Measurements from ENCODE around the gene COL24A1.
"Not testable (repeated sequence)": the region's sequence is repeated elsewhere in the genome, so short reads cannot be mapped to it uniquely, and the experiment has no call there.

COL24A1 gene

DNA sequence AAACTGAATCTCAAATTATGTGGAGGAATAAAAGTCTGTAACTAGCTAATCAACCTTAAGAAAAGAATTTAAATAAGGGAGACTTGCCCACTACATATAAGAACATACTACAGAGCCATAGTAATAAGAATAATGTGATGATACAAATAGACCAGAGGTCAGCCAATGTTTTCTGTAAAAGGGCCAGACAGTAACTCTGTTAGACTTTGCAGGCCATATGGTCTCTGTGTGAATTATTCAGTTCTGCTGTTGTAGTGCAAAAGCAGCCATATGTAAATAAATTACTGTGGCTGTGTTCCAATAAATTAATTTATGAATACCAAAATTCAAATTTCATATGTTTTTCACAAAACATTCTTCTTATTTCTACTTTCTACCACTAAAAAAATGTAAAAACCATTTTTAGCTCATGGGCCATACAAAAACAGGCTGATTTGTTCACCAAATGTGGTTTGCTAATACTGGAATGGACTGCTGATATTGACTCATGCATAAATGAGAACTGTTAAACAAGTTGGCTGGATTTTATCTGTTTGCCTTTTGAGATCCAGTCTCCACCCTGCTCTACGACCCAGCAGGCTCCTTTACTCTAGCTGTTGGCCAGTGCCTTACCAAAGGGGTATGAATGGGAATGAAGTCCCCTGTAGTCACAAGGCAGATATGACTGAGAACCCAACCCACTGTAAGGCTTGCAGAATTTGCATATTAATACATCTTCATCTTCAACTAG lies 350.2 kb downstream of the COL24A1 start:
- no peaks in the 10 kb centered on the region for H3K36me3 Mint-ChIP-seq
- H3K27me3 Mint-ChIP-seq = no peaks in the 10 kb centered on the region
- no peaks in the 10 kb centered on the region for H3K4me1 Mint-ChIP-seq
- H3K4me3 Mint-ChIP-seq = no peak overlapping the region
- no peaks in the 10 kb centered on the region for H3K9me3 Mint-ChIP-seq
- no peak overlapping the region for H3K27ac Mint-ChIP-seq

DNA sequence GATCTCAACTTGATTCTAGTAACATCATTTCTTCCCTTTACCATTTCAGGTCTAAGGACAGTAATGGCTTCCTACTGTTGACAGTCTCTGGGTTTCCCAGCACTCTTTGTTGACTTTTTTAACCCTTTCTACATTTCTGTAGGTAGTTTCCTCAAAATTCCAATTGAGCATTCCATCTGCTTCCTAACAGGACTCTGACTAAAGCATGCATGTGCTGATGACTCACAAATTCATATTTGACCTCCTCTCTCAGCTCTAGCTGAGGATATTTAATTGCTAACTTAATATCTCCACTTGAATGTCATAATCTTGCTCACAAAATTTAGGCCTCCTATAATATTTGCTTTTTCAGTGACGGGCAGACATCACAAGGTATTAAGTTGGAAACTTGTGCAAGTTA lies 355.1 kb downstream of the COL24A1 start:
- Mint-ChIP-seq H3K27ac (no peak overlapping the region), H3K4me1 (no peaks in the 10 kb centered on the region), H3K27me3 (peaks cover 4% of the 10 kb centered on the region), H3K9me3 (no peaks in the 10 kb centered on the region), H3K4me3 (no peak overlapping the region), H3K36me3 (no peaks in the 10 kb centered on the region)

DNA sequence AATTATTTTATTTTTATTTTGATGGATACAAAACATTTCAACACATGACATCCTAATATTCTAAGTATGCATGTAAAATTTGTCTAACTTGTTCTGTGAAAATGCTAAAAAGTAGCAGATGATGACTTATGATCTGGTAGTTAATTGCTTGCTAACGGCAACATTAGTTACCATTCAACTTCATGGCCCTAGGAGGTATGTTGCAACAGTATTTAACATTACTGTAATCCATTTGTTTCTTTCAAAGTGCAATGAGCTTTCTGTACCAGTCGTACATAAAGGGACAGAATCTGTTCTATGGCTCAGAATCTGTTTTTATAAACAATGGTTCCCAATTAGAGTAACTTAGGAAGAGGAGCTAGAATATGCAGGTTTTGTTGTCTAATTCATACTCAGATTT lies 356.8 kb downstream of the COL24A1 start:
- Mint-ChIP-seq H3K27ac (no peak overlapping the region), H3K9me3 (no peaks in the 10 kb centered on the region), H3K27me3 (peaks cover 5% of the 10 kb centered on the region), H3K36me3 (no peaks in the 10 kb centered on the region), H3K4me3 (no peak overlapping the region), H3K4me1 (no peaks in the 10 kb centered on the region)

DNA sequence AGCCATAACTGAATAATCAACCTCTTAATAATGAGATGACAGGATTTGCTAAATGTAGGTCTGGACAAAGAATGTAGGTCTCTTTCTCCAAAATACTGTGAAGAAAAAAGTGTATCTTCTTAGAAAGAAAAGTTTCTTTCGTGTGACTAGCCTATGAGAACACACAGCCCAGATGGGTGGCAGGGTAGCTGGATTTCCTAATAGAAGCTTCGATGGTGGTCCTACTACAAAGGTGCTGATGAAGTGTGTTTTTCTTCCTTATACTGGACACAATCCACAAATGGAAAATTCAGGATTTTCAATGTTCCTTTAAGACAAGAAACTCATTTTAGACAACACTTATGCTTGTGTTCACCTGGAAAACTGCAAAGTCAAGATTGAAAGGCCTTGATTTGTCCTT lies 358.2 kb downstream of the COL24A1 start:
- Mint-ChIP-seq H3K27ac (no peak overlapping the region), H3K27me3 (peaks cover 5% of the 10 kb centered on the region)

DNA sequence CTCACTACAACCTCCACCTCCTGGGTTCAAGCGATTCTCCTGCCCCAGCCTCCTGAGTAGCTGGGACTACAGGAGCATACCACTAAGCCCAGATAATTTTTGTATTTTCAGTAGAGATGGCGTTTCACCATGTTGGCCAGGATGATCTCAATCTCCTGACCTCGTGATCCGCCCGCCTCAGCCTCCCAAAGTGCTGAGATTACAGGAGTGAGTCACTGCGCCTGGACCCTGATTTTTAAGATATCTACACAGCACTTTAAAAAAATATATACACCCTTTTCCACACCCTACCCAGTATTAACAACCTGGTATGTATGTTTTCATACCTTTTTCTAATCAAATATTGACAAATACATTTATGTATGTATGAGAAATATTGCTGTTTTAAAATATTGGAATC lies 379.6 kb downstream of the COL24A1 start:
- H3K4me3 Mint-ChIP-seq, H3K4me1 Mint-ChIP-seq, H3K9me3 Mint-ChIP-seq, H3K27me3 Mint-ChIP-seq, H3K36me3 Mint-ChIP-seq, H3K27ac Mint-ChIP-seq: not testable (repeated sequence)

More for the DNA sequence above, 358.2 kb downstream of the COL24A1 start:
- Mint-ChIP-seq H3K4me1 (no peaks in the 10 kb centered on the region), H3K9me3 (no peaks in the 10 kb centered on the region), H3K36me3 (no peaks in the 10 kb centered on the region), H3K4me3 (no peak overlapping the region)

DNA sequence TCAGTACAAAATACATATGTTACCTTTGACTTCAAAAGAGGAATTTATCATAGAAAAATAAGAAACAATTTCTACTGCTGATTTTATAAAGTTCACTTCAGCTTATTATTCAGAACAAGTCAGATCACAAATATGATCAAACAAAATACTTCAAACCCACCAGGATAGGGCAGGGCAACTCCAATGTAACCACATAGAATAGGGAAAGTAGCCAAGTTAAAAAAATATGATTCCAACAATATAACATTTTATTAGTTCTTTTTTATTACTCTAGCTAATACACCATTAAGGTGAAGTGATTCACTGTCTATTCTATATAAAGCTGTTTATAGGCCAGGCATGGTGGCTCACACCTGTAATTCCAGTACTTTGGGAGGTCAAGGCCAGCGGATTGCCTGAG lies 393.8 kb downstream of the COL24A1 start:
- no peaks in the 10 kb centered on the region for H3K9me3 Mint-ChIP-seq
- H3K27me3 Mint-ChIP-seq = no peaks in the 10 kb centered on the region
- H3K4me3 Mint-ChIP-seq = no peak overlapping the region
- H3K4me1 Mint-ChIP-seq = no peaks in the 10 kb centered on the region
- no peak overlapping the region for H3K27ac Mint-ChIP-seq
- H3K36me3 Mint-ChIP-seq = no peaks in the 10 kb centered on the region

- Mint-ChIP-seq H3K4me1 (no peaks in the 10 kb centered on the region), H3K4me3 (no peak overlapping the region), H3K27ac (no peak overlapping the region), H3K36me3 (no peaks in the 10 kb centered on the region), H3K9me3 (peaks cover 5% of the 10 kb centered on the region), H3K27me3 (no peaks in the 10 kb centered on the region)
Measured at GRCh38 chr1:85756864-85757263, 399.7 kb downstream of the COL24A1 start.

DNA sequence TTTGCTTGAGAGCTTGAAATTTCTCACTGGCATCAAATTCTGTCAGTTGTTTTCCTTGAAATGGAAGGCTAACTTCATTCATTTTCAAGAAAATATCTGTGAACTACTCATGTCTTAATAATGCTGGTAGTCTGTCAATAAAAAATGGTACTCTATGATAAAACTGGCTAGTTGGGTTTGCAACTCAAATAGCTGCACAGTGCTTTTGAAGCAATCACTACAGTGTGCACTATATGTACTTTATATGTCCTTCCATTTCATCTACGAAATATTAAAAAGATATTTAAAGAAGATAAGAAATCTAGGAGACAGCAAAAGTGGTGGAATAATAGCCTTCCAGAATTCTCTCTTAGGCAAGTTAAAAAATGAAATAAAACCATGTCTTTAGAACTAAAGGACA lies 408.5 kb downstream of the COL24A1 start:
- Mint-ChIP-seq H3K9me3 (no peaks in the 10 kb centered on the region), H3K27ac (no peak overlapping the region), H3K36me3 (no peaks in the 10 kb centered on the region), H3K4me1 (no peaks in the 10 kb centered on the region), H3K27me3 (peaks cover 4% of the 10 kb centered on the region), H3K4me3 (no peak overlapping the region)

DNA sequence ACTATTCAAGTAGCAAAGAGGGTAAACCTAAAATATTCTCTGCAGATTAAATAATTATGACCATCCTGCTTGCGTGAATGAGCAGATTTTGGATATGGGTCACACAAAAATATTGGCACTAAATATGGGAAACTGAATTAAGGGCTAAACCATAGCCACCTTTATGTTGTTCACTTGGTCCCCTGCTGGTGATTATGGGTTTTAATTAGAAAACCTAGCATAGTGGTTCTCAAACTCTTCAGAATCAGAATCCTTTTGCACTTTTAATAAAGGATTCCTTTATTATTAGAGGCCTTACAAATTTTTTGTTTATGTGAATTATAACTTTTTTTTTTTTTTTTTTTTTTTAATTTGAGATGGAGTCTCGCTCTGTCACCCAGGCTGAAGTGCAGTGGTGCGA lies 409.8 kb downstream of the COL24A1 start:
- Mint-ChIP-seq H3K27me3 (peaks cover 6% of the 10 kb centered on the region), H3K4me3 (no peak overlapping the region), H3K27ac (no peak overlapping the region), H3K9me3 (no peaks in the 10 kb centered on the region), H3K36me3 (no peaks in the 10 kb centered on the region), H3K4me1 (no peaks in the 10 kb centered on the region)

DNA sequence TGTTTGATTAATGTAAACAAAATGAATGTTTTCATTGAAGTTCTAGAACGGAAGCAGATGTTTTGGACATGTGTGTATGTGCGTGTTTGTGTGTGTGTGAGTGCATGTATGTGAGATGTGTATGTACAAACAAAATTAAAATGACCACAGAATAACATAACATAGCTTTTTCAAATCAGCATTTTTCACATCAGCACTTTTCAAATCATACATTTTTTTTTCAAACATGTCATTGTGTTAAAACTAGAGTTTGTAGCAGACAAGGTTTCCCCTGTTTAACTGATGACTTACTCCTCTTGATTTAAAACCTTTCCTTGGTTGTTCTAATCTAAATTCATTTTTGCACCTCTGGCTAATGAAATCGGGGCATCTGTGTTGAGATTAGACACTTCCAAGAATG lies 412.8 kb downstream of the COL24A1 start:
- H3K9me3 Mint-ChIP-seq = no peaks in the 10 kb centered on the region
- no peak overlapping the region for H3K4me3 Mint-ChIP-seq
- no peaks in the 10 kb centered on the region for H3K4me1 Mint-ChIP-seq
- peaks cover 6% of the 10 kb centered on the region for H3K27me3 Mint-ChIP-seq
- H3K27ac Mint-ChIP-seq = no peak overlapping the region
- no peaks in the 10 kb centered on the region for H3K36me3 Mint-ChIP-seq

GRCh38 chr1:85734931-85735330 lies 421.6 kb downstream of the COL24A1 start:
- H3K27ac Mint-ChIP-seq = no peak overlapping the region
- H3K4me3 Mint-ChIP-seq = no peak overlapping the region
- peaks cover 5% of the 10 kb centered on the region for H3K27me3 Mint-ChIP-seq
- H3K9me3 Mint-ChIP-seq = no peaks in the 10 kb centered on the region
- no peaks in the 10 kb centered on the region for H3K4me1 Mint-ChIP-seq
- H3K36me3 Mint-ChIP-seq = no peaks in the 10 kb centered on the region

- no peak overlapping the region for H3K27ac Mint-ChIP-seq
- H3K4me3 Mint-ChIP-seq = no peak overlapping the region
- peaks cover 6% of the 10 kb centered on the region for H3K9me3 Mint-ChIP-seq
- peaks cover 7% of the 10 kb centered on the region for H3K36me3 Mint-ChIP-seq
- peaks cover 12% of the 10 kb centered on the region for H3K27me3 Mint-ChIP-seq
- H3K4me1 Mint-ChIP-seq = no peaks in the 10 kb centered on the region
Measured at GRCh38 chr1:85718678-85719340, 437.8 kb downstream of the COL24A1 start.

DNA sequence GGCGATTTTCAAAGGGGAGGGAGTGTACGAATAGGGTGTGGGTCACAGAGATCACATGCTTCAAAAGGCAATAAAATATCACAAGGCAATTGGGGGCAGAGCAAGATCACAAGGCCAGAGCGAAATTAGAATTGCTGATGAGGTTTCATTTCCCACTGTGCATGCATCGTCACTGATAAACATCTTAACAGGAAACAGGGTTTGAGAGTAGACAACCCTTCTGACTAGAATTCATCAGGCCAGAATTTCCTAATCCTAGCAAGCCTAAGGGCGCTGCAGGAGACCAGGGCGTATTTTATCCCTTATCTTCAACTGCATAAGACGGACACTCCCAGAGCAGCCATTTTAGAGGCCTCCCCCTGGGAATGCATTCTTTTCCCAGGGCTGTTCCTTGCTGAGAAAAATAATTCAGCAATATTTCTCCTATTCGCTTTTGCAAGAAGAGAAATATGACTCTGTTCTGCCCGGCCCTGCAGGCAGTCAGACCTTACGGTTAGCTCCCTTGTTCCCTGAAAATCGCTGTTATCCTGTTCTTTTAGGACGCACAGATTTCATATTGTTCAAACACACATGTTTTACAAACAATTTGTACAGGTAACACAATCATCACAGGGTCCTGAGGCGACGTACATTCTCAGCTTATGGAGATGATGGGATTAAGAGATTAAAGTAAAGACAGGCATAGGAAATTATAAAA lies 442.0 kb downstream of the COL24A1 start:
- not testable (repeated sequence) for H3K4me3 Mint-ChIP-seq, H3K27me3 Mint-ChIP-seq, H3K36me3 Mint-ChIP-seq, H3K27ac Mint-ChIP-seq, H3K4me1 Mint-ChIP-seq, H3K9me3 Mint-ChIP-seq

DNA sequence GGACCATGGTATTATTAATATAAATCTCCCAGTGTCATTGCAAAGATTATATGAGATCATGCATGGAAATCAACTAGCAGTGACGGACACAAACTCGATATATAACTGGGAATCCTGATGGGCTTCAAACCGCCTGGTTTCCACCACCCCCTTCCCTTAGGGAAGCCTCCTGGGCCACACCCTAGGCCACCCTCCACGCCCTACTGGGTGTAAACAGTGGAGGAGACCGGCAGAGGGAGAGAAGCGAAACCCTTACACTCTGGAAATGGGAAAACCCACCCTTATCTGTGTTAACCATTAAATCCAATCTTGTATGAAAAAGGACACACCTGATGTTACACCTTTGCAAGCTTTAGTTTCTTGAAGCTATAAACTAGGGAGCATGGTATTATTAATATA lies 447.7 kb downstream of the COL24A1 start:
- H3K27me3 Mint-ChIP-seq = peaks cover under 1% of the 10 kb centered on the region
- no peak overlapping the region for H3K27ac Mint-ChIP-seq
- peaks cover 13% of the 10 kb centered on the region for H3K36me3 Mint-ChIP-seq
- H3K9me3 Mint-ChIP-seq = no peaks in the 10 kb centered on the region
- no peak overlapping the region for H3K4me3 Mint-ChIP-seq
- peaks cover 25% of the 10 kb centered on the region for H3K4me1 Mint-ChIP-seq

DNA sequence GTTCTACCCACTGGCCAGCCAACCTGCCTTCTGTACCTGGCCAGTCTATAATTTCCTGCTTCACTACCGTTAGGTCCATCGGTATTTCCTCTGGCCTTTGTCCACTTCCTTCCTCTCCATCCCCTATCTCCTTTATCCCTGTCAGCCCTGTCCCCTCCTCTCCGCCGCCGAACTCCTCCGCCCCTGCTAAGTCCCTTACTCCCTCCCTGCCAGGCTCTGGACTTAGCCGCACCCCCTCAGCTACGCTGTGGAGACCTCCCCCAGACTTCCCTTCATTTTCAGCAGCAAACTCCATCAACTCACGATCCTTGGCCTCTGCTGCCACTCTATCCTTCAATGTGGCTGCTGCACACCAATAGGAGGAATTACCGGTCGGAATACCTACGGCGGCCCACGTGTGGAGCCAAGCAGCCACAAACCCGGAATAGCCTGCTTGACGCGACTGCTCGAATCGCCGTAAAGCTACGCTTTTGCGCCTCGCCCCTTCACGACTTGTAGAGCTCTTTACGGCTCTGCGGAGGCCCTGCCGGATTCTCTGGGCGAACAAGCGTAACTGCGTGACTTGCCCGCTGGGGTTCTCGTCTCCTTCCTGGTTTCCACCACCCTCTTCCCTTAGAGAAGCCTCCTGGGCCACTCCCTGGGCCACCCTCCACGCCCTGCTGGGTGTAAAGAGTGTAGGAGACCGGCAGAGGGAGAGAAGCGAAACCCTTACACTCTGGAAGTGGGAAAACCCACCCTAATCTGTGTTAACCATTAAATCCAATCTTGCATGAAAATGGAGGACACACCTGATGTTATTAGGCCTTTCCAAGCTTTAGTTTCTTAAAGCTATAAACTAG lies 448.4 kb downstream of the COL24A1 start, which contains the start of gene ZNHIT6:
Gene ZNHIT6 (minus strand): TSS at position 444 of the 839 bp plus-strand sequence. CDS start 149 bp downstream, at position 295.
- H3K27me3 Mint-ChIP-seq = no peaks in the 10 kb centered on the region
- H3K36me3 Mint-ChIP-seq = peaks cover 17% of the 10 kb centered on the region
- H3K27ac Mint-ChIP-seq = no peak within 1 kb of the TSS
- H3K4me1 Mint-ChIP-seq = peaks cover 31% of the 10 kb centered on the region
- no peaks in the 10 kb centered on the region for H3K9me3 Mint-ChIP-seq
- H3K4me3 Mint-ChIP-seq = no peak within 1 kb of the TSS
